ENCODE results near the gene ADAMTS13.
A peak's percentile ranks its signal among the peaks of the same experiment; 100 is the strongest.

Gene ADAMTS13

GRCh38 chr9:133419005-133419404 lies 3.2 kb upstream of the ADAMTS13 start:
- Histone ChIP-seq H3K79me2 (ENCODE audit: low read length) (peaks cover 55% of the 10 kb centered on the region), H3K4me1 (ENCODE audit: low read length) (peaks cover 43% of the 10 kb centered on the region), H3K27me3 (ENCODE audit: low read depth, low read length) (no peaks in the 10 kb centered on the region), H3K4me3 (ENCODE audit: low read length) (peak overlapping the region; percentile 96), H3K4me2 (ENCODE audit: low read length) (peak overlapping the region; percentile 74), H2AFZ (ENCODE audit: low read depth, low read length) (no peak overlapping the region), H3K36me3 (replicated peaks; ENCODE audit: low read depth, low read length) (peaks cover 13% of the 10 kb centered on the region), H3K9me3 (ENCODE audit: insufficient read depth, low read length) (no peaks in the 10 kb centered on the region), H4K20me1 (ENCODE audit: insufficient read depth, low read length) (0 out of 2 replicates have a peak, but pooled peaks cover 3% of the 10 kb centered on the region), H3K9ac (ENCODE audit: low read length) (no peak overlapping the region), H3K27ac (ENCODE audit: low read length) (no peak overlapping the region)
- TF ChIP-seq EZH2phosphoT487 (IDR thresholded peaks at IDR 0.05; ENCODE audit: low read depth) (no peak), CTCF (IDR thresholded peaks at IDR 0.05; ENCODE audit: low read depth, low read length) (no peak)

- H3K4me2 ChIP-seq (ENCODE audit: low read length) = peak overlapping the region; percentile 63
- H3K4me1 ChIP-seq (ENCODE audit: low read length) = peaks cover 39% of the 10 kb centered on the region
- H3K36me3 ChIP-seq (replicated peaks; ENCODE audit: low read depth, low read length) = peaks cover 1% of the 10 kb centered on the region
- H3K79me2 ChIP-seq (ENCODE audit: low read length) = peaks cover 41% of the 10 kb centered on the region
- H3K9me3 ChIP-seq (ENCODE audit: insufficient read depth, low read length) = no peaks in the 10 kb centered on the region
- H4K20me1 ChIP-seq (ENCODE audit: insufficient read depth, low read length) = no peaks in the 10 kb centered on the region
- H3K27ac ChIP-seq (ENCODE audit: low read length) = peak overlapping the region; percentile 70
- no peaks in the 10 kb centered on the region for H3K27me3 ChIP-seq (ENCODE audit: low read depth, low read length)
- H2AFZ ChIP-seq (ENCODE audit: low read depth, low read length) = 0 out of 2 replicates have a peak overlapping the region, but pooled peaks have one; percentile 72
- H3K4me3 ChIP-seq (ENCODE audit: low read length) = peak overlapping the region; percentile 34; the same call in 1 of the 2 replicates
- TF ChIP-seq EZH2phosphoT487 (IDR thresholded peaks at IDR 0.05; ENCODE audit: low read depth) (no peak), CTCF (IDR thresholded peaks at IDR 0.05; ENCODE audit: low read depth, low read length) (no peak)
- H3K9ac ChIP-seq (ENCODE audit: low read length) = peak overlapping the region; percentile 53; the same call in 1 of the 2 replicates
These were observed 1.8 kb upstream of the ADAMTS13 start for GRCh38 chr9:133420392-133420827.

- Histone ChIP-seq H3K4me3 (ENCODE audit: low read length) (no peak overlapping the region), H3K4me1 (ENCODE audit: low read length) (peaks cover 31% of the 10 kb centered on the region), H3K27ac (ENCODE audit: low read length) (no peak overlapping the region), H3K36me3 (replicated peaks; ENCODE audit: low read depth, low read length) (no peaks in the 10 kb centered on the region), H4K20me1 (ENCODE audit: insufficient read depth, low read length) (no peaks in the 10 kb centered on the region), H3K4me2 (ENCODE audit: low read length) (no peak overlapping the region), H3K9ac (ENCODE audit: low read length) (no peak overlapping the region), H3K79me2 (ENCODE audit: low read length) (peaks cover 14% of the 10 kb centered on the region), H3K9me3 (ENCODE audit: insufficient read depth, low read length) (no peaks in the 10 kb centered on the region), H3K27me3 (ENCODE audit: low read depth, low read length) (no peaks in the 10 kb centered on the region), H2AFZ (ENCODE audit: low read depth, low read length) (no peak overlapping the region)
- no peak for TF ChIP-seq EZH2phosphoT487 (IDR thresholded peaks at IDR 0.05; ENCODE audit: low read depth)
- no peak for TF ChIP-seq CTCF (IDR thresholded peaks at IDR 0.05; ENCODE audit: low read depth, low read length)
These were observed 1.0 kb downstream of the ADAMTS13 start for GRCh38 chr9:133423216-133423615.

- Histone ChIP-seq H3K4me3 (ENCODE audit: low read length) (no peak overlapping the region), H3K4me1 (ENCODE audit: low read length) (peaks cover 25% of the 10 kb centered on the region), H3K4me2 (ENCODE audit: low read length) (no peak overlapping the region), H3K36me3 (replicated peaks; ENCODE audit: low read depth, low read length) (no peaks in the 10 kb centered on the region), H2AFZ (ENCODE audit: low read depth, low read length) (no peak overlapping the region), H3K27ac (ENCODE audit: low read length) (no peak overlapping the region), H4K20me1 (ENCODE audit: insufficient read depth, low read length) (no peaks in the 10 kb centered on the region), H3K9me3 (ENCODE audit: insufficient read depth, low read length) (no peaks in the 10 kb centered on the region), H3K79me2 (ENCODE audit: low read length) (peaks cover 4% of the 10 kb centered on the region), H3K27me3 (ENCODE audit: low read depth, low read length) (no peaks in the 10 kb centered on the region), H3K9ac (ENCODE audit: low read length) (no peak overlapping the region)
- TF ChIP-seq EZH2phosphoT487 (IDR thresholded peaks at IDR 0.05; ENCODE audit: low read depth) (no peak), CTCF (IDR thresholded peaks at IDR 0.05; ENCODE audit: low read depth, low read length) (no peak)
These were observed 2.0 kb downstream of the ADAMTS13 start for GRCh38 chr9:133424187-133424586.

Data from OCI-LY3 (cell line).